ENCODE measurements around the gene GALNT2. TPM values are rescaled to one million over a fixed set of nuclear protein-coding genes. Genes with fewer than 3 reads are reported as not detected.

The GALNT2 gene
- total RNA-seq, 2 donors from 2014 or later, result 56.8 to 63.2 TPM

- DNase-seq, result no peak
- intact Hi-C loops (cut with DNase I, micrococcal nuclease), result no loop called here
- no peak for ATAC-seq
Observed at GRCh38 chr1:230123280-230124185, 56.5 kb downstream of the GALNT2 start.

GRCh38 chr1:230124186-230125128 is 57.4 kb downstream of the GALNT2 start:
- intact Hi-C loops (cut with DNase I, micrococcal nuclease), result no loop called here
- no peak for ATAC-seq

GRCh38 chr1:230125141-230125540 is 58.1 kb downstream of the GALNT2 start:
- intact Hi-C loops (cut with DNase I, micrococcal nuclease), result no loop called here

More at GRCh38 chr1:230124186-230125128, 57.4 kb downstream of the GALNT2 start:
- no peak for DNase-seq

GRCh38 chr1:230125640-230126528 is 58.8 kb downstream of the GALNT2 start:
- peak; percentile 36 for ATAC-seq
- no peak for DNase-seq
- intact Hi-C loops (cut with DNase I, micrococcal nuclease), result no loop called here

More at GRCh38 chr1:230125141-230125540, 58.1 kb downstream of the GALNT2 start:
- ATAC-seq, result no peak
- DNase-seq, result no peak

- no peak for DNase-seq
- ATAC-seq, result no peak
- intact Hi-C loops (cut with DNase I, micrococcal nuclease), result no loop called here
Observed at GRCh38 chr1:230126529-230127104, 59.6 kb downstream of the GALNT2 start.

GRCh38 chr1:230127105-230128054 is 60.3 kb downstream of the GALNT2 start:
- DNase-seq (no peak), ATAC-seq (peak; percentile 42)
- intact Hi-C loops (cut with DNase I, micrococcal nuclease), result no loop called here

GRCh38 chr1:230128569-230129285 is 61.7 kb downstream of the GALNT2 start:
- ATAC-seq (no peak), DNase-seq (no peak)
- intact Hi-C loops (cut with DNase I, micrococcal nuclease), result no loop called here

GRCh38 chr1:230129341-230129740 is 62.3 kb downstream of the GALNT2 start:
- ATAC-seq, result no peak
- intact Hi-C loops (cut with DNase I, micrococcal nuclease), result no loop called here
- no peak for DNase-seq

GRCh38 chr1:230130172-230130944 is 63.3 kb downstream of the GALNT2 start:
- intact Hi-C loops (cut with DNase I, micrococcal nuclease), result no loop called here
- ATAC-seq, result no peak
- no peak for DNase-seq

GRCh38 chr1:230131457-230131856 is 64.4 kb downstream of the GALNT2 start:
- DNase-seq (no peak), ATAC-seq (no peak)
- intact Hi-C loops (cut with DNase I, micrococcal nuclease), result no loop called here

- DNase-seq, result no peak
- intact Hi-C loops (cut with DNase I, micrococcal nuclease), result no loop called here
- ATAC-seq, result peak; percentile 74
Observed at GRCh38 chr1:230132758-230133157, 65.7 kb downstream of the GALNT2 start.

- no peak for ATAC-seq
- intact Hi-C loops (cut with DNase I, micrococcal nuclease), result no loop called here
- no peak for DNase-seq
Observed at GRCh38 chr1:230135726-230136125, 68.7 kb downstream of the GALNT2 start.

- DNase-seq (no peak), ATAC-seq (no peak)
- intact Hi-C loops (cut with DNase I, micrococcal nuclease), result no loop called here
Observed at GRCh38 chr1:230136453-230137336, 69.7 kb downstream of the GALNT2 start.

- intact Hi-C loops (cut with DNase I, micrococcal nuclease), result no loop called here
- DNase-seq, result no peak
- no peak for ATAC-seq
Observed at GRCh38 chr1:230137337-230137815, 70.3 kb downstream of the GALNT2 start.

Measured in left colon (tissue), 2 donors.